ENCODE measurements around the gene SOS2.

- TF ChIP-seq POLR2A (IDR thresholded peaks at IDR 0.05) = no peak
- no peak for TF ChIP-seq CTCF (IDR thresholded peaks at IDR 0.05)
Observed at GRCh38 chr14:50068496-50068895, 162.9 kb downstream of the SOS2 start.

Measured in upper lobe of left lung (tissue), 4 donors.